Activated T-helper 17 cell treated with anti-CD3 and anti-CD28 coated beads, Interleukin-2, amount 50 U/mL, for 72 hours (primary cell): Measurements from ENCODE around the gene NDUFA12. TPM values are rescaled to one million over a fixed set of nuclear protein-coding genes. Genes with fewer than 3 reads are reported as not detected.
A peak's percentile ranks its signal among the peaks of the same experiment; 100 is the strongest.
"Not testable (repeated sequence)": the region's sequence is repeated elsewhere in the genome, so short reads cannot be mapped to it uniquely, and the experiment has no call there.

ENCODE experiments used
- ATAC-seq: fragments of 150-1000 bp; cut with Tn5 transposase; replicated peaks from 2 replicates; pipeline ENCODE4 v1.10.0; 2021; ENCODE audit warnings: mild to moderate bottlenecking, moderate library complexity
- H3K27ac Mint-ChIP-seq: one replicate; pipeline ENCODE4 v1.8.0; 2022; ENCODE audit warnings: mixed read lengths
- H3K27me3 Mint-ChIP-seq: one replicate; pipeline ENCODE4 v1.8.0; 2022; ENCODE audit warnings: mixed read lengths
- H3K36me3 Mint-ChIP-seq: one replicate; pipeline ENCODE4 v1.8.0; 2022; ENCODE audit warnings: low read depth, mild to moderate bottlenecking, mixed read lengths
- H3K4me1 Mint-ChIP-seq: one replicate; pipeline ENCODE4 v1.8.0; 2022; ENCODE audit warnings: mixed read lengths
- H3K4me3 Mint-ChIP-seq: one replicate; pipeline ENCODE4 v1.8.0; 2022; ENCODE audit warnings: mild to moderate bottlenecking, mixed read lengths
- H3K9me3 Mint-ChIP-seq: one replicate; pipeline ENCODE4 v1.8.0; 2022; ENCODE audit warnings: mixed read lengths
- total RNA-seq, 2 donors: library from RNA; stranded (reverse); gene quantifications; one replicate each; pipeline ENCODE4 v1.2.3, GENCODE V29; 2022

NDUFA12 gene
- total RNA-seq, 2 donors from 2014 or later, result 90.0 to 148 TPM

DNA sequence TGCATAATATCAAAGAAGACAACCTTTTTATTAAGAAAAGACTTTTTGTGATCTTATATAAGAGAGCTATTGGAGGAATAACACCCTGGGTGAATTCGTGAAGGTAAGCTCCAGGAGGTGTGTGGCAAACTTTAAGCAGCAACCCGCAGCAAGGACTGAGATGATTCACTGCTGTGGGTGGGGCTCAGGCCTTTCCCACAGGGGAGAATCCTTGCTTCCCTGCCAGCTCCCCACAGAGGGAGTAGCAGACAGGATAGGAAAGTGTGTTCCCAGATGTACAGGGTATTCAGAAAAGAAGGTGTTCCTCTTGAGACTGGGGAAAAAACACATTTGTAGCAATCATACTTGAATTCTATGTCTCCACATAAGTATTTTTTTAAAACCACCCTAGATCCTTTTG is 9.2 kb downstream of the NDUFA12 start:
- peak; percentile 68 for ATAC-seq
- Mint-ChIP-seq H3K4me3 (no peak overlapping the region), H3K4me1 (peaks cover 26% of the 10 kb centered on the region), H3K9me3 (no peaks in the 10 kb centered on the region), H3K36me3 (peaks cover 72% of the 10 kb centered on the region), H3K27ac (no peak overlapping the region), H3K27me3 (no peaks in the 10 kb centered on the region)

DNA sequence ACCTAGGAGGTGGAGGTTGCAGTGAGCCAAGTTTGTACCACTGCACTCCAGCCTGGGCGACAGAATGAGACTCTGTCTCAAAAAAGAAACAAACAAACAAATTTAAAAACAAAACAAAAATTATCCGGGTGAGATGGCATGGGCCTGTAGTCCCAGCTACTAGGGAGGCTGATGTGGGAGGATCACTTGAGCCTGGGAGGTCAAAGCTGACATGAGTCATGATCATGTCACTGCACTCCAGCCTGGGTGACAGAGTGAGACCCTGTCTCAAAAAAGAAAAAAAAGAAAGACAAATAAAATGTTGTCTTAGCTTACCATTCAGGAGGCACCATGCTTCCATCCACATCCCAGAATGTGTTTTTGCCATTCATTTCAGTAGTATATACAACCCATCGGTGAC is 9.6 kb downstream of the NDUFA12 start:
- Mint-ChIP-seq H3K36me3 (peaks cover 72% of the 10 kb centered on the region), H3K4me1 (peaks cover 26% of the 10 kb centered on the region)
- H3K9me3 Mint-ChIP-seq, H3K27ac Mint-ChIP-seq, H3K4me3 Mint-ChIP-seq, H3K27me3 Mint-ChIP-seq: not testable (repeated sequence)
- peak; percentile 58 for ATAC-seq

DNA sequence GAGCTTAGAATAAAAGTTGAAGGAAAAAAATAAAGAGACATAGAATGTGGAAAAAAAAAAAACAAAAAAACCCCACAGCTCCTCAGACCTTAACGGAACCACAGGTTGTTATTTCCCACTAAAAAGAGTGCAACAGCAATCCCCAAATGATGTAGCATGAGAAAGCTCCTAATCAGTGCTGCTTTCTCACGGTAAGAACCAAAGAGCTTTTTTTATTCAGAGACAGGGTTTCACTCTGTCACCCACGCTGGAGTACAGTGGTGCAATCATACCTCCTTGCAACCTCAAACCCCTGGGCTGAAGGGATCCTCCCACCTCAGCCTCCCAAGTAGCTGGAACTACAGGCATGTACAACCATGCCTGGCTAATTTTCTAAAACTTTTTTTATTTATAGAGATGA is 13.3 kb downstream of the NDUFA12 start:
- peaks cover 69% of the 10 kb centered on the region for H3K36me3 Mint-ChIP-seq
- H3K4me1 Mint-ChIP-seq, result peaks cover 32% of the 10 kb centered on the region
- H3K4me3 Mint-ChIP-seq, result peak overlapping the region; percentile 50
- H3K27me3 Mint-ChIP-seq, result no peaks in the 10 kb centered on the region
- peak overlapping the region; percentile 62 for H3K27ac Mint-ChIP-seq
- H3K9me3 Mint-ChIP-seq, result no peaks in the 10 kb centered on the region
- peak; percentile 66 for ATAC-seq

DNA sequence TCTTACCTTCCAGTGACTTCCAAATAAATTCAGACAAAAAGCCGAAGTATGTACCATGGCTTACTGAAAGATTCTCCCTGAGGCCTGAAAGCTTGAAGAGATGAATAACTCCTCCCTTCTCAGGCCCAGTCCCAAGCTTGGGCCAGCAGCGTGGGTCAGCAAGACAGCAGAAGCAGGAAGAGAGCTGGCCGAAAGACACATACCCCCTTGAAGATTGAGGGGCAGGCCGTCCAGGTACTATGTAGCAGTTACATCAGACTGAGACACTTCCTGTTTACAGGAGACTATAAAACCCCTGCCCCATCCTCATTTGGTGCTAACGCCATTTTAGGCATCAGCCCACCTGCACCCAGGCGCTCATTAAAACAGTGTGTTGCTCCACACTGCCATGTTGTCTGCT is 15.0 kb downstream of the NDUFA12 start:
- no peak for ATAC-seq
- Mint-ChIP-seq H3K27me3 (no peaks in the 10 kb centered on the region), H3K27ac (peak overlapping the region; percentile 63), H3K4me3 (peak overlapping the region; percentile 50), H3K4me1 (peaks cover 37% of the 10 kb centered on the region), H3K9me3 (no peaks in the 10 kb centered on the region), H3K36me3 (peaks cover 67% of the 10 kb centered on the region)

DNA sequence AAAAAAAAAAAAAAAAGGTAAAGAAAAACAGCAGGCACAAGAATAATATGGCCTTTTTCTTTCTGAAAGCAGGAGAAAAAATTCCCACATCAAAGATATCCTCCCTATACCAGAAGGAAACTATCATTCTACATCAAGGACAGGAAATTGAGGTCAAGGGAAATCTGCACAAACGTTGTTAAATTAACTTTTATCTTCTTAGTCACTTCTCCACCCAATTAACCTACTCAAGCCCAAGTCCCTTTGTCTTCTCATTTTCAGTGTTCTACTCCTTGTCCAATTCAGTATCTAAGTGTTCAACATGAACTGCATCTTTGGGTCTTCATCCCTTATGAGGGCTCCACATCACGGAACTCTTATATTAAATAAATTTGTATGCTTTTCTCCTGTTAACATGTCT is 15.7 kb downstream of the NDUFA12 start:
- H3K27me3 Mint-ChIP-seq, result no peaks in the 10 kb centered on the region
- no peaks in the 10 kb centered on the region for H3K9me3 Mint-ChIP-seq
- H3K4me1 Mint-ChIP-seq, result peaks cover 42% of the 10 kb centered on the region
- peak overlapping the region; percentile 63 for H3K27ac Mint-ChIP-seq
- H3K4me3 Mint-ChIP-seq, result peak overlapping the region; percentile 50
- peaks cover 67% of the 10 kb centered on the region for H3K36me3 Mint-ChIP-seq
- ATAC-seq, result peak; percentile 74

DNA sequence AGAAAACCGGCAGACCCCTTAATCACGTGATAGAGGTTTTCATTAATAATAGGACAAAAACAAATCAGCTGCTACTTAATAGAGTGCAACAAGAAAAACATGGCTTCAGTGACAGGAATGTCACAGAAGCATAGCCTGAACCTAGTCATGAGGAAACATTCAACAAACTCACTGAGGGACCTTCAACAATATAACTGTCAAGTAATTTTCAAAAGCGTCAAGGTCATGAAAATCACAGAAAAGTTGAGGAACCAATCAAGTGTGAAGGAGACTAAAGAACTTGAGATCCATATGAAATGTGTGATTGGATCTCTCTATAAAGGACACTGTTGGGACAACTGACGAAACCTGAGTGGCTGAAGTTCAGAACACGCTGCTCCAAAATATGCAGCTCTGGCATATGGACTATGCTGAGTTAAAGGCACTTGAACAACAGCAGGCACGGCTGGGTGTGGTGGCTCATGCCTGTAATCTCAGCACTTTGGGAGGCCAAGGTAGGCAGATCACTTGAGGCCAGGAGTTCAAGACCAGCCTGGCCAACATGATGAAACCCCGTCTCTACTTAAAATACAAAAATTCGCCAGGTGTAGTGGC is 16.3 kb downstream of the NDUFA12 start:
- no peak for ATAC-seq
- Mint-ChIP-seq H3K4me3 (peak overlapping the region; percentile 50), H3K4me1 (peaks cover 47% of the 10 kb centered on the region), H3K27ac (peak overlapping the region; percentile 63), H3K9me3 (no peaks in the 10 kb centered on the region), H3K27me3 (no peaks in the 10 kb centered on the region), H3K36me3 (peaks cover 66% of the 10 kb centered on the region)

DNA sequence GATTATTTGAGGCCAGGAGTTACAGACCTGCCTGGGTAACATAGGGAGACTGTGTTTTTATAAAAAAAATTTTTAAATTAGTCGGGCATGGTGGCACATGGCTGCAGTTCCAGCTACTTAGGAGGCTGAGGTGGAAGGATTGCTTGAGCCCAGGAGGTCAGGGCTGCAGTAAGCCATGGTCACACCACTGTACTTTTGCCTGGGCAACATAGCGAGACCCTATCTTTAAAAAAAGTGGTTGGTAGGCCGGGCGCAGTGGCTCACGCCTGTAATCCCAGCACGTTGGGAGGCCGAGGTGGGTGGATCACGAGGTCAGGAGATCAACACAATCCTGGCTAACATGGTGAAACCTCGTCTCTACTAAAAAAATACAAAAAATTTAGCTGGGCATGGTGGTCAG is 18.4 kb downstream of the NDUFA12 start:
- Mint-ChIP-seq H3K4me1 (peaks cover 45% of the 10 kb centered on the region), H3K36me3 (peaks cover 56% of the 10 kb centered on the region)
- H3K27me3 Mint-ChIP-seq, H3K9me3 Mint-ChIP-seq, ATAC-seq, H3K27ac Mint-ChIP-seq, H3K4me3 Mint-ChIP-seq: not testable (repeated sequence)

DNA sequence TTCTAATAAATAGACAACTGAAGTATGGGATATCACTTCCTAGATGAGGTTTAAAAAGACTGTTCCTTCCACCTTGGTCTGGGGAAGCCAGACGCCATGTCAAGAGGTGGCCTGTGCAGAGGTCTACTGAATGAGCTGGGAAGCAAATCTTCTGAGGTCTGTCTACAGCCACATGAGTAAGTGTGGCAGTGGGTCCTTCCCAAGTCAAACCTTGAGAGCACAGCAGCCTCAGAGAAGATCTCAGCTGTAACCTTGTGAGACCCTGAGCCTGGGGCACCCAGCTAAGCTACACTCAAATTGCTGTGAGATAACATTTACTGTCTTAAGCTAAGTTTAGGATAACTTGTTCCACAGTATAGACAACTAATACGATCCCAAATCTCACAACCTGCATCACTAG is 20.2 kb downstream of the NDUFA12 start:
- Mint-ChIP-seq H3K27me3 (no peaks in the 10 kb centered on the region), H3K4me3 (no peak overlapping the region), H3K36me3 (peaks cover 47% of the 10 kb centered on the region), H3K27ac (no peak overlapping the region), H3K4me1 (peaks cover 34% of the 10 kb centered on the region), H3K9me3 (no peaks in the 10 kb centered on the region)
- ATAC-seq, result no peak

DNA sequence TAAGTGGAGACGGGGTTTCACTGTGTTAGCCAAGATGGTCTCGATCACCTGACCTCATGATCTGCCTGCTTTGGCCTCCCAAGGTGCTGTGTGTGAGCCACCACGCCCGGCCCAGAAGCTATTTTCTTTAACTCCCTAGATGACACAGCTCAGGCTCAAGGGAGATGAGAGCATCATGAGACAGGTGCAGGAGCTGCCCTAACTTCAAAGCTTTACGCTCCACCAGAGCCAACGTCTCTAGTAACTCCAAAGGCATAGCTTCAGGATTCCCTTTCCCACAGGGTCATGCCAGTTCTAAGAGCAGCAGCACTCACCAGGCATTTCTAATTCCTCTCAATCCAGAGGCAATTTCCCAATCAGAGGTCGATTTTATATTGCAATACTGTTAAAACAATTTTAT is 21.0 kb downstream of the NDUFA12 start:
- H3K4me3 Mint-ChIP-seq, result no peak overlapping the region
- no peak overlapping the region for H3K27ac Mint-ChIP-seq
- ATAC-seq, result no peak
- H3K36me3 Mint-ChIP-seq, result peaks cover 38% of the 10 kb centered on the region
- H3K4me1 Mint-ChIP-seq, result peaks cover 31% of the 10 kb centered on the region
- no peaks in the 10 kb centered on the region for H3K27me3 Mint-ChIP-seq
- H3K9me3 Mint-ChIP-seq, result no peaks in the 10 kb centered on the region

DNA sequence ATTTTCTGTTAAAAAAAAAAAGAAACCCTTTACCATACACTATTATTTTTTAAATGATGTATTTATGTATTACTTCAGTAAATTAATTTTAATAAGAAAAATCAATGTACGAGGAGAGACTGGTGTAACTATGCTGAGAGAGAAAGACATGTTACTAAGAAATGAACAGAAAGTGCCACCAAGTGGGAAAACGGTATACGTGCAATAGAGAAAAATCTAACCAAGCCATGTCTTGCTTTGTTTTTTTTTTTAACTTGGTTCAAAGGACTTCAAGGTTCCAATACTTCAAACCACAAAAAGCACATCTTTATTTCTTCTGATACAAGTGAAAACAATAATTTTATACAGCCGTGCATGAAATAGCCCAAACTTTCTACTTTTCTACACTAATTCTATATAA is 22.9 kb downstream of the NDUFA12 start:
- no peak for ATAC-seq
- Mint-ChIP-seq H3K4me1 (peaks cover 26% of the 10 kb centered on the region), H3K27ac (no peak overlapping the region), H3K9me3 (no peaks in the 10 kb centered on the region), H3K36me3 (peaks cover 34% of the 10 kb centered on the region), H3K27me3 (no peaks in the 10 kb centered on the region), H3K4me3 (no peak overlapping the region)

DNA sequence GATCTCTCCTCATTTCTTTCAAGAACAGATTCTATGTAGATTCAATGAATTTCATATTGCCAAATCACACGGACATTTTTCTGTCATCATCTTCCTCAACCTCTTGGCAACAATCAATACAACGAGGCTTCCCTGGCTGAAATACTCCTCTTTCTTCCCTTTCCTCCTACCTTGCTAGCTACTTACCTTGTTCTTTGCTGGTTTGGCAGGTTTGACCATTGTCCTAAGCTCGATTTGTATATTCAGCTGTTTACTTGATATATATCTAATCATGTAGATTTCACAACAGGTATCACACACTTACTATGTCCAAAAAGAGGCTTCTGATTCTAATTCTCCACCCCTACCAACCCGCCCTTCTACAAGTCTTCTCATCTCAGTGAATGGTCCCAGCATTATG is 23.6 kb downstream of the NDUFA12 start:
- ATAC-seq, result no peak
- Mint-ChIP-seq H3K27ac (no peak overlapping the region), H3K4me1 (peaks cover 26% of the 10 kb centered on the region), H3K4me3 (no peak overlapping the region), H3K27me3 (no peaks in the 10 kb centered on the region), H3K36me3 (peaks cover 38% of the 10 kb centered on the region), H3K9me3 (no peaks in the 10 kb centered on the region)

DNA sequence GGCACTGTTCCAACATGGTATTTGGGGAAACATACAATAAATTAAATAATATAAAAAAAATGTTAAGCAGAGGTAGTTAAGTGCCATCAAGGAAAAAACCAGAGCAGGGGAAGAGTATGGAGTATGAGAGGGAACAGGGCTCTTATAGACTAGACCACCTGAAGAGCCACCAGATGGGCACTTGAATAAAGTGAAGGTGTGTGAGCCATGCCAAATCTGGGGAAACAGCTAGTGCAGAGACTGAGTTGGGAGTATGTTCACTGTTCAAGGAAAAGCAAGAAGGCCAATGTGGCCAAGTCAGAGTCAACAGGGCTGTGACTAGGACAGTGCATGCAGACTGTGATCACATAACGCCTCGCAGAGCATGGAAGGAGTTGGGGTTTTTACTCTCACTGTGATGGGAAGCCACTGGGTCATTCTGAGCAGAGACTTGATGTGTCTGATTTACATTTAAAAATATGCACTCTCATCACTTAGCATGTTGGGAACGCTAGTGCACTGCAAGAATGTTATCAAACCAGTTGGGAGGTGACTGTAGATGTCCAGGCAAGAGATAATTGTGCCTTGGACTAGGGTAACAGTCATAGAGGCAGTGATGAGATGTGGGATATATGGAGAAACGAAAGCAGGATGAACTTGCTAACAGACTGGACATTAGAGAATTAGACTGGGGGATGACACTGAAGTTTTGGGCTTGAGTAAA is 25.6 kb downstream of the NDUFA12 start:
- H3K27ac Mint-ChIP-seq, result no peak overlapping the region
- H3K27me3 Mint-ChIP-seq, result no peaks in the 10 kb centered on the region
- ATAC-seq, result no peak
- no peaks in the 10 kb centered on the region for H3K9me3 Mint-ChIP-seq
- peaks cover 20% of the 10 kb centered on the region for H3K4me1 Mint-ChIP-seq
- peaks cover 28% of the 10 kb centered on the region for H3K36me3 Mint-ChIP-seq
- no peak overlapping the region for H3K4me3 Mint-ChIP-seq

DNA sequence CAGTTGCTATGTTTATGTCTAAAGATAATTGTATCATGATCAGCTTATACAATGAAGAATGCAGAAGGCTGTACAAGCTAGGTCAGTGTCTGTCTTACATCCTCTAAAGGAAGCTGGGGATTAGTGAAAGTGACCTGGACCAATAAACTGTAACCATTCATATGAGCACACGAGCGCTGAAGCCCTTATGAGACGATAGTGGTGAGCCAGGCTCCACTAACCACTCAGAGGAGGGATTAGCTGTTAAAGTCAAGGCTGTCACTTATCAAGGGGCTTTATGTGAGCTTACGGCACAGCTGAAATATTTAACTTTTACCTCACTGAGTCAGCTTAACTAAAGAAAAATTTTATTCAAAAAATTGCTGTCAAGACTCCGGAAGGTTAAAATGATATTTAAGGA is 30.3 kb downstream of the NDUFA12 start:
- H3K4me1 Mint-ChIP-seq, result peaks cover 7% of the 10 kb centered on the region
- H3K9me3 Mint-ChIP-seq, result no peaks in the 10 kb centered on the region
- H3K36me3 Mint-ChIP-seq, result peaks cover 40% of the 10 kb centered on the region
- H3K27ac Mint-ChIP-seq, result no peak overlapping the region
- H3K4me3 Mint-ChIP-seq, result no peak overlapping the region
- no peaks in the 10 kb centered on the region for H3K27me3 Mint-ChIP-seq
- ATAC-seq, result no peak

DNA sequence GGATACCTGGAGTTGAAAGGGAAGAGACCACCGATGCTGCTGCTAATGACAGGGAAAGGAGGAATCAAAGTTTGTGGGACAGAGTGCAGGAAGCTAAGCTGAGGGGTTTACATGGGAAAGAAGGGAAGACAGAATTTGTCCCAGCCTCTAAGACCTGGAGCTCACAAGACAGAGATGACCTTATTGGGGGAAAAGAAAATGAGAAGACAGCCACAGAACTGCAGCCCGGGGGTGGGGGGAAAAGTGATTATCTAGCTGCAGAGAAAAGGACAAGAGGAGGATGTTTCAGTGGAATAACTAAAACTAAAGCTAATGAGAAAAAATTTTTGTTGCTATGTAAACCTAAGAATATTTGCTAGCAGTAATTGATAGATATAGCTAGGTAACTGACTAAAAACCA is 30.7 kb downstream of the NDUFA12 start:
- H3K4me1 Mint-ChIP-seq, result peaks cover 4% of the 10 kb centered on the region
- H3K4me3 Mint-ChIP-seq, result no peak overlapping the region
- H3K36me3 Mint-ChIP-seq, result peaks cover 40% of the 10 kb centered on the region
- H3K27ac Mint-ChIP-seq, result peak overlapping the region; percentile 20
- ATAC-seq, result no peak
- H3K27me3 Mint-ChIP-seq, result no peaks in the 10 kb centered on the region
- H3K9me3 Mint-ChIP-seq, result no peaks in the 10 kb centered on the region

DNA sequence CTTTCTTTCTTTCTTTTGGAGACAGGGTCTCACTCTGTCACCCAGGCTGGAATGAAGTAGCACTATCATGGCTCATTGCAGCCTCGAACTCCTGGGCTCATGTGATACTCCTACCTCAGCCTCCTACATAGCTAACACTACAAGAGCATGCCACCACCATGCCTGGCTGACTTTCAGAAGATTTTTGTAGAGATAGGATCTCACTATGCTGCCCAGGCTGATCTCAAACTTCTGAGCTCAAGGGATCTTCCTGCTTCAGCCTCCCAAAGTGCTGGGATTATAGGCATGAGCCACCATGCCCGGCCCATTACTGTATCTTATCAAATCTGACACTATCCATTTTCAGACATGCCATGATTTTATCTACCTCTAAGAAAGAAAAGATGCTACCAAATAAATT is 31.6 kb downstream of the NDUFA12 start:
- no peaks in the 10 kb centered on the region for H3K27me3 Mint-ChIP-seq

More for the DNA sequence above, 31.6 kb downstream of the NDUFA12 start:
- ATAC-seq, result no peak
- Mint-ChIP-seq H3K4me3 (no peak overlapping the region), H3K27ac (no peak overlapping the region), H3K9me3 (no peaks in the 10 kb centered on the region), H3K36me3 (peaks cover 40% of the 10 kb centered on the region), H3K4me1 (peaks cover 4% of the 10 kb centered on the region)
